NB4 (cell line): Measurements from ENCODE around the gene UBN1.

Source experiments
- CTCF ChIP-seq: IDR thresholded peaks from one replicate; pipeline ENCODE4 v1.5.1; 2012; ENCODE audit warnings: low read depth, low read length
- MAX ChIP-seq: IDR thresholded peaks from 2 replicates; pipeline ENCODE4 v1.6.1; 2011; ENCODE audit warnings: low read depth, low read length
- POLR2A ChIP-seq: IDR thresholded peaks from 2 replicates; pipeline ENCODE4 v1.6.1; 2011; ENCODE audit warnings: mild to moderate bottlenecking; ENCODE audit not compliant: insufficient read length; ENCODE audit errors: extremely low read depth

GRCh38 chr16:4855371-4855770 is 8.1 kb downstream of the UBN1 start:
- TF ChIP-seq POLR2A (no peak), CTCF (no peak), MAX (no peak)
